RWPE2 (cell line): ENCODE results near the gene SECISBP2L.

Experiments used
- ATAC-seq: fragments of 200-7000 bp; cut with Tn5 transposase; 3 replicates; pipeline ENCODE4 v1.9.1; 2021; ENCODE audit warnings: low read depth
- DNase-seq: peaks from one replicate; pipeline ENCODE4 v3.0.0-alpha.2; 2020; ENCODE audit warnings: low spot score
- H3K27ac ChIP-seq: fragments of 450-650 bp; 2 replicates; pipeline ENCODE4 v1.5.1; 2017; ENCODE audit warnings: mild to moderate bottlenecking; ENCODE audit not compliant: poor library complexity, severe bottlenecking
- H3K27me3 ChIP-seq: fragments of 250-450 bp; sonication (Bioruptor Pico); 2 replicates; pipeline ENCODE4 v1.5.1; 2021; ENCODE audit warnings: mild to moderate bottlenecking, moderate library complexity; ENCODE audit not compliant: insufficient read depth, poor library complexity, severe bottlenecking
- H3K36me3 ChIP-seq: fragments of 250-450 bp; sonication (Bioruptor Pico); 2 replicates; pipeline ENCODE4 v1.5.1; 2020; ENCODE audit warnings: low read depth, mild to moderate bottlenecking, moderate library complexity
- H3K4me1 ChIP-seq: fragments of 250-450 bp; sonication (Bioruptor Pico); 2 replicates; pipeline ENCODE4 v1.5.1; 2021; ENCODE audit warnings: mild to moderate bottlenecking, moderate library complexity; ENCODE audit not compliant: insufficient read depth, poor library complexity, severe bottlenecking
- H3K4me3 ChIP-seq: fragments of 250-450 bp; sonication (Bioruptor Pico); 2 replicates; pipeline ENCODE4 v1.5.1; 2021; ENCODE audit warnings: mild to moderate bottlenecking, moderate library complexity; ENCODE audit not compliant: severe bottlenecking
- H3K9me3 ChIP-seq: fragments of 250-450 bp; sonication (Bioruptor Pico); 2 replicates; pipeline ENCODE4 v1.5.1; 2021; ENCODE audit warnings: mild to moderate bottlenecking, moderate library complexity; ENCODE audit not compliant: severe bottlenecking
- TF ChIP-seq, protein P1 (sequence below): fragments of 450-650 bp; IDR thresholded peaks from one replicate; pipeline ENCODE4 v1.5.1; 2017; ENCODE audit warnings: mild to moderate bottlenecking, moderate library complexity; ENCODE audit not compliant: poor library complexity, severe bottlenecking

The SECISBP2L gene

DNA sequence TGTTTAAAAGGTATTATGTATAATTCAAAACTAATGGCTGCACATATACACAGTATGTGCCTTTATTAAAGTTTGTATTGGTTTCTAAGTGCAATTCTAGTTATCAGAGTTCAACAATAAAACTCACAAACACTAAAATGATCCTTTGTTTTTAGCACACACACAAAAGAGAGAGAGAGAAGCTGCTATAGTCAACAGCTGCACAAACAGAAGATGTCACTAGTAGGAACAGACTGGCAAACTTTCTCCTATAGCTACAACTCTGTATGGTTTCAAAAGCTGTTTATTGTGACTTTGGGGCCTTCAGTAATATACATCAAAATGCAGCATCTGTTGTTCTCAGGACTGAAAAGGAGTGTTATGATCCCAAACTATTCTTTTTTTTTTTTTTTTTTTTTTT lies 6.1 kb downstream of the SECISBP2L start:
- ATAC-seq (no peak), DNase-seq (no peak)
- TF ChIP-seq, protein P1, sequence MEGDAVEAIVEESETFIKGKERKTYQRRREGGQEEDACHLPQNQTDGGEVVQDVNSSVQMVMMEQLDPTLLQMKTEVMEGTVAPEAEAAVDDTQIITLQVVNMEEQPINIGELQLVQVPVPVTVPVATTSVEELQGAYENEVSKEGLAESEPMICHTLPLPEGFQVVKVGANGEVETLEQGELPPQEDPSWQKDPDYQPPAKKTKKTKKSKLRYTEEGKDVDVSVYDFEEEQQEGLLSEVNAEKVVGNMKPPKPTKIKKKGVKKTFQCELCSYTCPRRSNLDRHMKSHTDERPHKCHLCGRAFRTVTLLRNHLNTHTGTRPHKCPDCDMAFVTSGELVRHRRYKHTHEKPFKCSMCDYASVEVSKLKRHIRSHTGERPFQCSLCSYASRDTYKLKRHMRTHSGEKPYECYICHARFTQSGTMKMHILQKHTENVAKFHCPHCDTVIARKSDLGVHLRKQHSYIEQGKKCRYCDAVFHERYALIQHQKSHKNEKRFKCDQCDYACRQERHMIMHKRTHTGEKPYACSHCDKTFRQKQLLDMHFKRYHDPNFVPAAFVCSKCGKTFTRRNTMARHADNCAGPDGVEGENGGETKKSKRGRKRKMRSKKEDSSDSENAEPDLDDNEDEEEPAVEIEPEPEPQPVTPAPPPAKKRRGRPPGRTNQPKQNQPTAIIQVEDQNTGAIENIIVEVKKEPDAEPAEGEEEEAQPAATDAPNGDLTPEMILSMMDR = no peak
- Histone ChIP-seq H3K4me3 (no peak overlapping the region), H3K27ac (no peak overlapping the region), H3K36me3 (peaks cover 20% of the 10 kb centered on the region), H3K27me3 (no peaks in the 10 kb centered on the region), H3K9me3 (no peaks in the 10 kb centered on the region), H3K4me1 (peaks cover 40% of the 10 kb centered on the region)

DNA sequence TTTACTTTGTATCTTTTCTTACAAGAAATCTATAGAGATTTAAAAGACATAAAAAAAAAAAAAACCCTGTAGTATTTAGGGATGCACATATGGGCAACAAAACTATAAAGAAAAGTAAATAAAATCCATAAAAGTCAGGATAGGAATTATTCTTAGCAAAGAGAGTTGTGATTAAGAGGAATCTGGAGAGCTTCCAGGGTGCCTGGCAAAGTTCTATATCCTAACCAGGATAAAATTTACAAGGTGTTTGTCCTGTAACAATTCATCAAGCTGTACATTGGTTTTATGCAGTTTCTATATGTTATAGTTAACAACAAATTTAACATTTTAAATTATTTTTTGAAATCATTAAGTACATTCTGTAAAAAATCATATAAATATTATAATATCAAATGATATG lies 7.9 kb downstream of the SECISBP2L start:
- DNase-seq = no peak
- ATAC-seq = no peak
- TF ChIP-seq, protein P1 = no peak
- H3K4me3 ChIP-seq = no peak overlapping the region
- no peaks in the 10 kb centered on the region for H3K27me3 ChIP-seq
- no peaks in the 10 kb centered on the region for H3K9me3 ChIP-seq
- no peak overlapping the region for H3K27ac ChIP-seq
- H3K36me3 ChIP-seq = peaks cover 23% of the 10 kb centered on the region
- H3K4me1 ChIP-seq = peaks cover 28% of the 10 kb centered on the region

DNA sequence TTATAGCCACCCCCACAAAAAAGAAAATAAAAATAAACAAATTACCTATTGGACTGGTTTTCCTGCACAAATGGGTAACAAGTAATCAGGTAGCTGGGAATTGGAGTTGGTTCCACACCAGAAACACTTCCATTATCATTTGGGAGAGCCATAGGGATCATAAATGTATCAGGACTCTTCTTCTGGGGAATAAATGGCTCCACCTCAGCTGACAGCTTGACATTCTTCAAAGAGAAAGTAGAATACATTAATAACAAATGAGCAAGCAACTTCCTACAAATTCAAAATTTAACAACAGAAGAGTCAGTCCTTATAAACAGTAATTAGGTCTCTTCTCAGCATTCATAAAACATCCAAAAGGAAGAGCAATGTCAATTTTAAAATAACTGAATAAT lies 8.7 kb downstream of the SECISBP2L start:
- TF ChIP-seq, protein P1 = no peak
- Histone ChIP-seq H3K27ac (peak overlapping the region; percentile 10), H3K4me3 (no peak overlapping the region), H3K9me3 (no peaks in the 10 kb centered on the region), H3K4me1 (peaks cover 28% of the 10 kb centered on the region), H3K27me3 (no peaks in the 10 kb centered on the region), H3K36me3 (peaks cover 26% of the 10 kb centered on the region)
- ATAC-seq (no peak), DNase-seq (no peak)

DNA sequence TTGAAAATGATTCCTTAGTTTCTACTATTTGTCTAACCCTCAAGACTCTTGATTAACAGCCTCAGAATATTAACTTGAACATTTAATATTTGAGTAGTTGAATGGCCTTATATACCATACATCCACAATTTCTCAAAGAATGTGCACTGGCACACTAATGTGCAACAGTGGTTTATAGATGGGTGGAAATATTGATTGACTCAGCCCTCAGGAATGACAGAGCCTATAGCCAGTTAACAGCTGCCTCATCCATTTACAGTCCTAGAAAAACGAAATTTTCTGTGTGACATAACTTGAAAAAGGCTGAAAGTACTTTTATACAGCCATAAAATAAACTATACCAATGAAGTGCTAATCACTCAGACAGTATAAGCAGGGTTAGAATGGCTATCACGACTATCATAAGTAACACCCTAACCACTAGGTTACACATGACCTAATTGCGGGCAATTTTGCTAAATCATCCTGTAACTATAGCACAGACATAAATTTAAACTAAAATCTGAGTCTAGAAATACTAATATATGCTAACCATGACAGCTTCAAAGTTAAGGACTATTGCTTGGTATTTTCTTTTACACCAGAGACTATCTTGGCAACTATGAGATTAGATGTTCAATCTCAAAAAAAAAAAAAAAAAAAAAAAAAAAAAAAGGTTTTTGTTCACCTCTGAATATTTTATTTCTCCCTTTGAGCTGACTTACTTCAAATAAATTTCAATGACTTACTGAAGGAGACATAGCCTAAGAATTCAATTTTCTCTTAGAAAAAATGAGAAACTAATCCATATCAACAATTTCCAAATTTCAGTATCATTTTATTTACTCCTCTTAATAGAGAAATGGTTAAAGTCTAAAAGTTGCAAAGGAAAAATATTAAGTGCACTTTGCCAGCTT lies 9.3 kb downstream of the SECISBP2L start:
- H3K27ac ChIP-seq = peak overlapping the region; percentile 10
- ATAC-seq (peak; percentile 99), DNase-seq (no peak)
- H3K4me3 ChIP-seq = no peak overlapping the region
- peaks cover 28% of the 10 kb centered on the region for H3K4me1 ChIP-seq
- no peaks in the 10 kb centered on the region for H3K27me3 ChIP-seq
- peaks cover 29% of the 10 kb centered on the region for H3K36me3 ChIP-seq
- TF ChIP-seq, protein P1 = no peak
- H3K9me3 ChIP-seq = no peaks in the 10 kb centered on the region

DNA sequence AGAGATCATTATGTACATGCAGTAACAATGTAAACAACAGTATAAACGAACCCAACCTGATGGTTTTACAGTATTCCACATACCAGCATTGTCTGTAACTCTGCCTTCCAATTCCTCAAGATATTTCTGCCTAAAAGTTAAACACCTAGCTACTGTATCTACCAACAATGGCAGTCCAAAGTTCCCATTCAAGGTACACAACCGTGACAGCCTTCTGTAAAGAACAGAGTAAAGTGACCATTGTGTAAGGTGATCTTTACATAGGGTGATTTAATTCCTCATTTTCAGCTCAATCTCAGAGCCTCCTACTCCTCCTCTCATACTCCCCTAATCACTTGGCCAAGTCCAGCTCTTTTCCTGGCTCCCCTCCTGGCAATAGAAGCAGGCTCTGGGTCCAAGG lies 10.4 kb downstream of the SECISBP2L start:
- Histone ChIP-seq H3K27me3 (no peaks in the 10 kb centered on the region), H3K36me3 (peaks cover 32% of the 10 kb centered on the region), H3K9me3 (no peaks in the 10 kb centered on the region), H3K4me1 (peaks cover 28% of the 10 kb centered on the region), H3K27ac (no peak overlapping the region), H3K4me3 (no peak overlapping the region)
- TF ChIP-seq, protein P1 = no peak
- no peak for ATAC-seq
- no peak for DNase-seq
